ENCODE measurements around the gene SNX13. TPM values are rescaled to one million over a fixed set of nuclear protein-coding genes. Genes with fewer than 3 reads are reported as not detected.
A peak's percentile ranks its signal among the peaks of the same experiment; 100 is the strongest.

The SNX13 gene
- total and polyA plus RNA-seq, 9 of the 15 experiments (the other 6 are each of a cell fraction or from before 2014, with no cell fraction given) = 5.6 to 33.2 (median 25.4) TPM

DNA sequence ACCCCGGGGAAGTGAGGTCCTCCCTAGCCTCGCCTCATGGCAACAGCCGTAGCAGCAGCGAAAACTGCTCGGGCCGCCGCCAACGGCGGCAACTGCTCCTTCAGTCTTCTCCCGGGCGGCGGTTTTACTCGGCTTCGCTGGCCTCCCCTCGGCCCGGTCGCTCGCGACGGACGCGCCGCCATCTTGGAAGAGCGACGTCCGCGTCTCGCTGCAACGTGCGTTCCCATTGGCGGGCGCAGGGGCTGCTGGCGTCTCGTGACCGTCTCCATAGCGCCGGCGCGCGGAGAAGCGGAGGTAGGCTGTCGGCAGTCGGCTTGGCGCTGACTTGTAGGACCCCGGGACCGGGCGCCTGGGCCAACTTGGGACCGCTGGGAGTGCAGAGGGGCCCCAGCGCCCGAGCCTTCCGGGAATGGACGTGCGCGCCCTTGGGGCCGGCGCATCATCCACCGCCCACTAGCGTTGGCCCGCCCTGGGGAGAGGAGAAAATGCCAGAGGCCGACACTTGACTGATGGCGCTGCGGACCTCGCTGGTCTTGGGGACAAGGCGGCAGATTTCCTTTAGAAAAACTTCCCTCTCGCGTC is at the start of gene SNX13 (continued):
- TF ChIP-seq MEF2A (IDR thresholded peaks at IDR 0.05; ENCODE audit: control insufficient read depth, low read depth, low read length) (no peak), BHLHE40 (IDR thresholded peaks at IDR 0.05; ENCODE audit: low read length) (peak; percentile 97), SAP30 (IDR thresholded peaks at IDR 0.05; ENCODE audit: borderline replicate concordance, insufficient read depth, low read depth, low read length, poor library complexity, severe bottlenecking) (no peak), TCF7L2 (IDR thresholded peaks at IDR 0.05; ENCODE audit: low read depth, low read length) (no peak), YY1 (IDR thresholded peaks at IDR 0.05; ENCODE audit: borderline replicate concordance in 1 of 3, control insufficient read depth in 1 of 3, extremely low read depth in 1 of 3, insufficient read depth in 3 of 3, insufficient read length in 1 of 3, insufficient replicate concordance in 2 of 3, low read depth in 1 of 3, low read length in 2 of 3) (peak; percentile 89 to 98 (median 96)), TCFL5 (CRISPR knock-in tag; conservative IDR thresholded peaks at IDR 0.05) (no peak), MAFG (tag; conservative IDR thresholded peaks at IDR 0.05) (no peak), HDAC8 (tag; IDR thresholded peaks at IDR 0.05) (no peak), TAF7 (tag; IDR thresholded peaks at IDR 0.05) (peak; percentile 83), ZNF778 (CRISPR knock-in tag; IDR thresholded peaks at IDR 0.05) (no peak), ESRRB (CRISPR knock-in tag; IDR thresholded peaks at IDR 0.05; ENCODE audit: borderline replicate concordance) (no peak), HCFC1 (IDR thresholded peaks at IDR 0.05; ENCODE audit: low read depth, low read length) (peak; percentile 70), ZKSCAN3 (CRISPR knock-in tag; IDR thresholded peaks at IDR 0.05) (no peak), ZNF224 (CRISPR knock-in tag; IDR thresholded peaks at IDR 0.05) (no peak), ZNF134 (CRISPR knock-in tag; conservative IDR thresholded peaks at IDR 0.05) (no peak)
- TF ChIP-seq, protein P1, sequence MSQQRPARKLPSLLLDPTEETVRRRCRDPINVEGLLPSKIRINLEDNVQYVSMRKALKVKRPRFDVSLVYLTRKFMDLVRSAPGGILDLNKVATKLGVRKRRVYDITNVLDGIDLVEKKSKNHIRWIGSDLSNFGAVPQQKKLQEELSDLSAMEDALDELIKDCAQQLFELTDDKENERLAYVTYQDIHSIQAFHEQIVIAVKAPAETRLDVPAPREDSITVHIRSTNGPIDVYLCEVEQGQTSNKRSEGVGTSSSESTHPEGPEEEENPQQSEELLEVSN (IDR thresholded peaks at IDR 0.05; ENCODE audit: borderline replicate concordance in 1 of 2, extremely low read depth in 1 of 2, insufficient read depth in 1 of 2, insufficient read length in 1 of 2, low read depth in 1 of 2, low read length in 1 of 2, poor library complexity in 1 of 2, severe bottlenecking in 1 of 2) = peak; percentile 54 to 78
- TF ChIP-seq, protein P2, sequence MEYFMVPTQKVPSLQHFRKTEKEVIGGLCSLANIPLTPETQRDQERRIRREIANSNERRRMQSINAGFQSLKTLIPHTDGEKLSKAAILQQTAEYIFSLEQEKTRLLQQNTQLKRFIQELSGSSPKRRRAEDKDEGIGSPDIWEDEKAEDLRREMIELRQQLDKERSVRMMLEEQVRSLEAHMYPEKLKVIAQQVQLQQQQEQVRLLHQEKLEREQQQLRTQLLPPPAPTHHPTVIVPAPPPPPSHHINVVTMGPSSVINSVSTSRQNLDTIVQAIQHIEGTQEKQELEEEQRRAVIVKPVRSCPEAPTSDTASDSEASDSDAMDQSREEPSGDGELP (CRISPR knock-in tag; IDR thresholded peaks at IDR 0.05; ENCODE audit: borderline replicate concordance) = peak; percentile 66; the same call in 1 of the 2 replicates
- TF ChIP-seq, protein P3, sequence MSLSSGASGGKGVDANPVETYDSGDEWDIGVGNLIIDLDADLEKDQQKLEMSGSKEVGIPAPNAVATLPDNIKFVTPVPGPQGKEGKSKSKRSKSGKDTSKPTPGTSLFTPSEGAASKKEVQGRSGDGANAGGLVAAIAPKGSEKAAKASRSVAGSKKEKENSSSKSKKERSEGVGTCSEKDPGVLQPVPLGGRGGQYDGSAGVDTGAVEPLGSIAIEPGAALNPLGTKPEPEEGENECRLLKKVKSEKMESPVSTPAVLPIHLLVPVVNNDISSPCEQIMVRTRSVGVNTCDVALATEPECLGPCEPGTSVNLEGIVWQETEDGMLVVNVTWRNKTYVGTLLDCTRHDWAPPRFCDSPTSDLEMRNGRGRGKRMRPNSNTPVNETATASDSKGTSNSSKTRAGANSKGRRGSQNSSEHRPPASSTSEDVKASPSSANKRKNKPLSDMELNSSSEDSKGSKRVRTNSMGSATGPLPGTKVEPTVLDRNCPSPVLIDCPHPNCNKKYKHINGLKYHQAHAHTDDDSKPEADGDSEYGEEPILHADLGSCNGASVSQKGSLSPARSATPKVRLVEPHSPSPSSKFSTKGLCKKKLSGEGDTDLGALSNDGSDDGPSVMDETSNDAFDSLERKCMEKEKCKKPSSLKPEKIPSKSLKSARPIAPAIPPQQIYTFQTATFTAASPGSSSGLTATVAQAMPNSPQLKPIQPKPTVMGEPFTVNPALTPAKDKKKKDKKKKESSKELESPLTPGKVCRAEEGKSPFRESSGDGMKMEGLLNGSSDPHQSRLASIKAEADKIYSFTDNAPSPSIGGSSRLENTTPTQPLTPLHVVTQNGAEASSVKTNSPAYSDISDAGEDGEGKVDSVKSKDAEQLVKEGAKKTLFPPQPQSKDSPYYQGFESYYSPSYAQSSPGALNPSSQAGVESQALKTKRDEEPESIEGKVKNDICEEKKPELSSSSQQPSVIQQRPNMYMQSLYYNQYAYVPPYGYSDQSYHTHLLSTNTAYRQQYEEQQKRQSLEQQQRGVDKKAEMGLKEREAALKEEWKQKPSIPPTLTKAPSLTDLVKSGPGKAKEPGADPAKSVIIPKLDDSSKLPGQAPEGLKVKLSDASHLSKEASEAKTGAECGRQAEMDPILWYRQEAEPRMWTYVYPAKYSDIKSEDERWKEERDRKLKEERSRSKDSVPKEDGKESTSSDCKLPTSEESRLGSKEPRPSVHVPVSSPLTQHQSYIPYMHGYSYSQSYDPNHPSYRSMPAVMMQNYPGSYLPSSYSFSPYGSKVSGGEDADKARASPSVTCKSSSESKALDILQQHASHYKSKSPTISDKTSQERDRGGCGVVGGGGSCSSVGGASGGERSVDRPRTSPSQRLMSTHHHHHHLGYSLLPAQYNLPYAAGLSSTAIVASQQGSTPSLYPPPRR (CRISPR knock-in tag; IDR thresholded peaks at IDR 0.05; ENCODE audit: borderline replicate concordance) = no peak

Measured in K562 (cell line).